Airway epithelial cell (primary cell): ENCODE data around the gene CXCL17. TPM values are rescaled to one million over a fixed set of nuclear protein-coding genes. Genes with fewer than 3 reads are reported as not detected.

ENCODE experiments used
- total RNA-seq: library from RNA; depleted of rRNA; stranded (reverse); fragments of >200 nt; gene quantifications from 2 replicates; pipeline ENCODE4 v1.2.3, GENCODE V29; 2015

The CXCL17 gene
- total RNA-seq: 11.6 and 15.7 TPM in 2 replicates

DNA sequence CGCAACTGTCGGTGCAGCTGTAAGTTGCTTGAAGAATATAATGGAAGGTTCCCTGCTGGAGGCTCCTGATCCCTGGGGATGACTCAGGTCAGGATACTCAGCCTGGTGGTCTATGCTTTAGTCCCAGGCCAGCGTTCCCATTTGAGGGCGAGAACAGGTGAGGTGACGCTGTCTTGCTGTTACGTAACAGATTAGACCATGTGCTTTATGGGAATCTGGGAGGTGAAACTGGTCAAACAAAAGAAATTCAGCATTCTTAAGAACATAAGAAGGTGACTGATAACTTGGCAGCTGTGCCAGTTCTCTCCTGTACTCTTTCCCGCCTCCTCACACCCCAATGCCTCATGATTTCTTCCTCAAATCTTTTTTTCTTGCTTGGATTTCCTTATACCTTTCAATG lies at the start of gene CXCL17:
Gene CXCL17 (minus strand): TSS at position 114 of the 400 bp plus-strand sequence. CDS start 114 bp downstream, outside the sequence.

GRCh38 chr19:42427313-42427712 lies 15.4 kb downstream of the CXCL17 start, which contains the start of gene LIPE:
LIPE (minus strand) TSS chr19:42427388; CDS start chr19:42427149, 239 bp downstream.

GRCh38 chr19:42389899-42390298 lies 52.8 kb downstream of the CXCL17 start, which contains the start of gene CNFN:
CNFN (minus strand) TSS chr19:42390297; CDS start chr19:42389037, 1,260 bp downstream.

Other genes with a start within 250 kb of the CXCL17 start
- gene DEDD2, start 225.3 kb downstream of the CXCL17 start, total RNA-seq: 32.8 and 39.8 TPM in 2 replicates
- 5.8 and 8.0 TPM in 2 replicates for gene ZNF526, start 222.6 kb downstream of the CXCL17 start, total RNA-seq
- 20.6 and 27.2 TPM in 2 replicates for gene GSK3A, start 200.3 kb downstream of the CXCL17 start, total RNA-seq
- gene ERF, start 187.8 kb downstream of the CXCL17 start, total RNA-seq: 53.3 and 97.8 TPM in 2 replicates
- gene CIC, start 173.7 kb downstream of the CXCL17 start, total RNA-seq: 45.3 and 65.0 TPM in 2 replicates
- gene PRR19, start 140.8 kb downstream of the CXCL17 start, total RNA-seq: 0.33 and 1.3 TPM in 2 replicates
- 98.1 and 101 TPM in 2 replicates for gene PAFAH1B3, start 140.3 kb downstream of the CXCL17 start, total RNA-seq
- gene TMEM145, start 129.6 kb downstream of the CXCL17 start, total RNA-seq: not detected in 2 replicates
- gene MEGF8, start 117.3 kb downstream of the CXCL17 start, total RNA-seq: 17.3 and 17.5 TPM in 2 replicates
- gene CNFN, start 52.6 kb downstream of the CXCL17 start, total RNA-seq: 2.1 and 5.3 TPM in 2 replicates
- 9.2 and 15.7 TPM in 2 replicates for gene LIPE, start 15.6 kb downstream of the CXCL17 start, total RNA-seq
- gene CEACAM1, start 85.5 kb upstream of the CXCL17 start, total RNA-seq: 5.7 and 5.8 TPM in 2 replicates
- gene CEACAM8, start 152.0 kb upstream of the CXCL17 start, total RNA-seq: not detected in 2 replicates